ENCODE results near the gene ARCN1.

The ARCN1 gene

DNA sequence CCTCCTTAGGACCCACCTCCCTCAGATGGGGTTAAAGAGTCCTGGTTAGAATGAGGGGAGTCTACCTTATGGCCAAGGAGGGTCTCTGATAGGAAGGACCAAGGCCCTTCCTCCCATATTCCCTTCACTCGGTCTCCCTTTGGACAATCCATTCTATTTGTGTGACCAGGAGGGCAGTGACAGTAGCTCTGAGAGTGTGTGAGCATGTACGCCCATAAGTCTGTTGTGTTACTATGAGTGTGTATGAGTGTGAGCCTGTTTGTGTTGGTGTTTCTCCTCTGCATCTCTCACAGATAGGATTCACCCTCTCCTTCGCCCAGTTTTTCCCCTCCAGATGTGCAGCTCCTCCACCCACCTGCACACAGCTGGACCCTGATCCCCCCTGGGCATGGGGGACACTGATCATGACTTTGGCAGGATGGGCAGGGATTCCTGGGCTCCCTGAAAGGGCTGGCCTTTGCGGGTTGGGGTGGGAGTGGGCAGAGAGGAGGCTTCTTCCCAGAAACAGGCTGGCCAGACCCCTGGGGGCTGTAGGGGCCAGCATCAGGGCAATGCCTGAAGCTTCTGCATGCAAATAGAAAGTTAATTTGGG, 49.7 kb downstream of the ARCN1 start:
- DNase-seq, result no peak

DNA sequence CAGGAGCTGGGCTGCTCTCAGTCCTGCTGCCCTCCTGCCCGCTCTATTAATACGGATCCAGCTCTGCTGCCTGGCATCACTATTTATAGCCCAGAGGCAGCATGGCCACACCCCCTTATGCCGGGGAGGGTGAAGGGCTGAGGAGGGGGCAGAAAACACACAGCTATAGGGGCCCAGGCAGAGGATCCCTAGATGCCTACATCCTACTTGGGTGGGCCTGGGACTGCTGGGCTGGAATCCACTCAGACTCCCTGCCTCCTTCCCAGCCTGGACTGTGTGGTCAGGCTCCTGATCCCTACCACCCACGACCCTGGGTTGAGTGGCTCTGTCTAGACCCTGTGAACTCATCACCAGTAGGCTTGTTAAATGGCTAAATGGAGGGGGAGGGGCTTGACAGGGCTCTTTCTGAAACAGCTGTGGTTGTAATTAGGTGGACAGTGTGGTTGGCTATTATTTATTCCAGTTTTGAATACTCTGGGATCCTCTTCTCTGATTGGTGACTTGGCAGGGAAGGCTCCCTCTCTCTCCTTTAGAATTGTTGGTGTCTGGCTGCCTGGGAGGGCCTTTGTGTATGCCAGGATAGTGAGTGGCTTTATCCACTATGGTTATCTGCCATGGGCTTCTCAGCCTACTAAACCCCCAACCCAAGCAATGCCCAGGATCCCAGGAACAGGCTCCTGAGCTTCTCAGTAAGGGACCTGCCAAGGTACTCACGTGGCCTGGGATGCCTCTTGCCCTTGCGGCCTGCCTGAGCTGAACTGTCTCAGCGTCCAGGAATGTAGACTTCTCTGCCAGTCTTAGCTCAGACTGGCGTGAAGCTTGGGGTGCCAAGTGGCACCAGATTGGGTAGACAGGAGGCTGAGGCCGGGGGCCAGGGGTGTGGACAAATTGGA, 50.4 kb downstream of the ARCN1 start:
- no peak for DNase-seq

DNA sequence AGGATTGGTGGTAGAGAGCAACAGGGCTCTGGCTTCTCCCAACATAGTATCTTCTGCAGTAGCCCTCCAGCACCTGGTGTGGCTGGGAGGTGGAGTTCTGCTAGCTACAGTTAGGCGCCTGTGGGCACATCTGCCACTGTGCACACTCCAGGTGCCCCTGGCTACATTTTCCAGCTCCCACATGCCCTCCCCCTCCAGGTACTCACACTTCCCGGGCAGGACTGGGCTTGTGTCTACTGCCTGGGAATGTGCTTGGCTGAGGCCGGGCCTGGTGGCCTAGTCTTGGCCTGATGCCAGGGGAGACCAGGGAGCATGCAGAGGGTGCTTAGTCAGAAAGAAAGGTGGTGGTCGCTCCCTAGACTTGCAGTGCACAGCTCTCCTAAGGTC, 51.1 kb downstream of the ARCN1 start:
- no peak for DNase-seq

- DNase-seq, result no peak
Observed at GRCh38 chr11:118625036-118625690, 53.0 kb downstream of the ARCN1 start.

DNA sequence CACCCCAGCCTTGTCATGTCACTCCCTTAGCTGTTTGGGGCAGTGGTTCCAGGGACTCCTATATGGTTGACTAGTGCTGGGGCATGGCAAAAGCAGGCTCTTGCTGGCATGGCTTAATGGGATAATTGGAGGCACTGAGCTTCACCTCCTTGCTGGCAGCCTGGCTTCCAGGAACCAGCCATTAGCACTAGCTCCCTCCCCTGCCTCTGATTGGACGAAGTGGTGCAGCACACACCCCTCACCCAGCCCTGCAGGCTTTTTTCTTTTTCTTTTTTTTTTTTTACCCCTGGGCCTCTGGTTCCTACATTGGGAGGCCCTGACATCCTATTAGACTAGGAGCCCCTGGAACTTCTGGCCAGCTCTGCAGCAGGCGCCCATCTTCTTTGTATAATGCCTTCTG, 53.8 kb downstream of the ARCN1 start:
- no peak for DNase-seq

- DNase-seq, result no peak
Observed at GRCh38 chr11:118627566-118627965, 55.4 kb downstream of the ARCN1 start.

DNA sequence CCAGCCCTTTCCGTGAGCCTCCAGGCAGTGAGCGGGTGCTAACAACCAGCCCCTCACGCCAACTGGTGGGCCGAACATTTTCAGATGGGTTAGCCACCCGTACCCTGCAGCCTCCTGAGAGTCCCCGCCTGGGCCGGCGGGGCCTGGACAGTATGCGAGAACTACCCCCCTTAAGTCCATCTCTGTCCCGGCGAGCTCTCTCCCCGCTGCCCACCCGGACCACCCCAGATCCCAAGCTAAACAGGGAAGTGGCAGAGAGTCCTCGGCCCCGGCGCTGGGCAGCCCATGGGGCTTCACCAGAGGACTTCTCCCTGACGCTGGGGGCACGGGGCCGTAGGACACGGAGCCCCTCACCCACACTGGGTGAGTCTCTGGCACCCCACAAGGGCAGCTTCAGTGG, 55.8 kb downstream of the ARCN1 start:
- no peak for DNase-seq

- no peak for DNase-seq
Observed at GRCh38 chr11:118628432-118628831, 56.2 kb downstream of the ARCN1 start.

GRCh38 chr11:118628861-118629549, 56.8 kb downstream of the ARCN1 start:
- DNase-seq, result no peak

DNA sequence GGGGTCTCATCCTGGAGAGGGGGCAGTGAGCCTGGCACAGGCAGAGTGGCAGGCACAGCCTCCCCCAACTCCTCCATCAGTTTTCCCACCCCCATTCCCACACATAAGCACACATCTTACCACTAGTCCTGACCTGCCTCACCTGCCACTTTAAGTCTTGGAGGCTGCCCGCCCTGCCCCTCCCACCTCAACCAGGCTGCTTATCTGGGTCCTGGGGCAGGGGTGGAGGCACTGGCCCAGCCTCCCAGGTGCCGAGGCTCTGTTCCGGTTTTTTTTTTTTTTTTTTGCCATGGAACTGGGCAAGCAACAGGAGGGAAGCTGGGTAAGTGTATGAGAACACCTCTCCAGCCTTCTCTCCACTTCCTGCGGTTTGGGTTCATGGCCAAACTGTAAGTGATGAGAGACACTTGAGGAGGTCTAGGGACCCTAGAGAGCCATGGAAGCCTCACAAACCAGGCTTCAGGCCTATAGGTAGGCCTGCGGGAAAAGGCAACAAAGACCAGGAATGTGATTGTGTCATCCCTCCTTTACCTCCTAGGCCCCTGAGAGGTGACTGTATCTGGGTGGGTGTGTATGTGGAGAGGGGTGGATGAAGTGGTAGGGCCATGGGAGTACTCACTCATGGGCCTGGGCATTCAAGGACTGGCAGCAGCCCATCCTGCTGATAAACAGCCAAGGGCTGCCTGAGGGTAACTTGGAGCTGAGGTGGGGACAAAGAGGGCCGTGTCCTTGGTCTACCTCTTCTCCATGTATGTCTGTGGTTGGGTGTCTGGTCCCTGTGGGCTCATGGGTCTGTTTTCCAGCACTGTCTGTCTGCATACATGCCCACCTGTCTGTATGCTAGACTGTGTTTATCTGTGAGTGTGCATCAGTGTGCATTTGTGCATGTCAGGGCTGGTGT, 57.8 kb downstream of the ARCN1 start:
- no peak for DNase-seq

DNA sequence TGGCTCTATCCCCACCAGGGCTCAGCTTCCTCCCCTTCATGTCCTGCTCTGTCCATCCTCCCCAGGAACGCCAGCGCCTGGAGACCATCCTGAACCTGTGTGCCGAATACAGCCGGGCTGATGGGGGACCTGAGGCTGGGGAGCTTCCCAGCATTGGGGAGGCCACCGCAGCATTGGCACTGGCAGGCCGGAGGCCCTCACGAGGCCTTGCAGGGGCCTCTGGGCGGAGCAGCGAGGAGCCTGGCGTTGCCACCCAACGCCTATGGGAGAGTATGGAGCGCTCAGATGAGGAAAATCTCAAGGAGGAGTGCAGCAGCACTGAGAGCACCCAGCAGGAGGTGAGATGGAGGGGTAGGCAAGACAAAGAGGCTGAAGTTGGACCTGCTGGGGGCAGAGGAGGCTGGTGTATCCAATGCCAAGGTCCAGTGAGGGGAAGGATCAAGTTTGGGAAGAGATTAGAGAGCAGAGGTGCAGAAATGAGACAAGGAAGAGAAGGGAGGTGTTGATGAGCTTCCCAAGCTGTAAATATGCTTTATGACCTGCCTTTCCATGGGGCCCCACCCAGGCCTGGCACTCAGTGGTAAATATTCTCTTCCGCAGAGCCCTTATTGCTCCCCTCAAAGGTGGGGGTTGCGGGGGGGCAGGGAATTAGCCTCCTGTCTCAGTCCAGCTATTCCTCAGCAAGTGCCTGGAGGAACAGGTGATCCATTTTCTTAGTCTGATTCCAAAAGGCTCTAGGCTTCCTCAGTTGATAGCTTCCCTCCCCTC, 59.1 kb downstream of the ARCN1 start:
- no peak for DNase-seq

DNA sequence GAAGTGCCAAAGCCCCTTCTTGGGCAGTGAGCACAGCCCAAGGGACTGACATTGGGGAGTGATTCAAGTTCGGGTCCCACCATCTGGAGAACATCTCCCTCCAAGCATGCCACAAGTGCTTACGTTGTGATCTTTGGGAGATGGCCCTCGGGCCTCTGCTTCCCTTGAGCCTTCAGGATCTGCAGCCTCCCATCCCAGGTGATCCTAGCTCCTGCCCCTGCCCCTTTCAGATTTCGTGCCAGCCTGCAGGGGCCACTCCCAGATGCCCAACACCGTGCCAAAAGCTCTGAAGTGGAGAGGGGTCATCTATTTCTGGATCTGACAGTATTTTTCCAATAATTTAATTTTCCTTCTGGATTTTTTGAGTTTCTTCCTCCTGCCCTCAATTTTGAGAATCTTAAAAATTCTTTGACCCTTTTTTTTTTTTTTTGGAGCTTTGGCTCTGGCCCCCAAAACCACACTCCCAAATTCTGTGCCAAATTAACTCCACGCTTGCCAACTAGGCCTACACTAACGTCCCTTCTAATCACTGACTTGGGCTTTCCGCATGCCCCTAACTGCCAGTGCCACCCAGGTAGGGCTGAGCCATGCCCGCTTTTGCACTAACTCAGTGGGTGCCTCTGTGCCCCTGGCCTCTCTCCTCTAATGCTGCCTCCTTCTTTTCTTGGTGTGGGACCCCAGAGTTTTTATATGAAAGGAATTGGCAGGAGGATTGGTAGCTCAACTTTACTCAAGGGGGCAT, 60.5 kb downstream of the ARCN1 start:
- DNase-seq, result no peak

DNA sequence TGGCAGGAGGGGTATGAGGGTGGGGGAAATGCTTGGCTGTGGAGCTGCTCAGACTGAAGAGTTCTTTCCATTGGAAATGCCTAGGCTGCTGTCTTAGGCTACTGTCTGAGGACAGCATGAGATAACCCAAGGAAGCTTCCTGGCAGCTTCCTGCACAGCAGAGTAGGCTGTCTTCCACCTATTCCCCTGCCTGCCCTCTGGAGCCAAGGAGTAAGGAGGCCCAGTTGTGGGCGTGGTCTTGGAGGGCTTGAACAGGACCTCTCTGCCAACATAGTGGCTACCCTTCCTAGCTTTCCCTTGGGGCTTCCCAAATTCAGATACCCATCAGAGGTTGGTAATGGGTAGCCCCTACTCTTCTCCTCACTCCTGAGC, 61.1 kb downstream of the ARCN1 start:
- no peak for DNase-seq

DNA sequence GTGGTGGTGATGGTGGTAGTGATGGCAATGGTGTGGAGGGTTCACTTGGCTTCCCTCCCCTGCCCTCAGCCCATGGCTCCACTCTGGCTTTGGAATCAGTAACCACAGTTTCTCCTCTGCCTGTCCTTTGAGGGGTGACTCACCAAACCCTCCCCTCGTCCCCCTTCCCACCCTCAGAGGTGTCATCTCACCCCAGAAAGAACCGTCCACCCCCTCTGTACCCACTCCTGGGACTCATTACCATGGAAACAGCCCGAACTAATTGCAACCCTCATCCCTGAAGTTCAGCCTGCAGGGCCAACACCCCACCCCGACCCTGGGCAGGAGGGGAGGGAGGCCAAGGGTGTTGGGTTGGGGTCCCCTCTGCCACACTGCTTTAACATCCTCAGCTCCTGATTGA, 61.8 kb downstream of the ARCN1 start:
- DNase-seq, result no peak

DNA sequence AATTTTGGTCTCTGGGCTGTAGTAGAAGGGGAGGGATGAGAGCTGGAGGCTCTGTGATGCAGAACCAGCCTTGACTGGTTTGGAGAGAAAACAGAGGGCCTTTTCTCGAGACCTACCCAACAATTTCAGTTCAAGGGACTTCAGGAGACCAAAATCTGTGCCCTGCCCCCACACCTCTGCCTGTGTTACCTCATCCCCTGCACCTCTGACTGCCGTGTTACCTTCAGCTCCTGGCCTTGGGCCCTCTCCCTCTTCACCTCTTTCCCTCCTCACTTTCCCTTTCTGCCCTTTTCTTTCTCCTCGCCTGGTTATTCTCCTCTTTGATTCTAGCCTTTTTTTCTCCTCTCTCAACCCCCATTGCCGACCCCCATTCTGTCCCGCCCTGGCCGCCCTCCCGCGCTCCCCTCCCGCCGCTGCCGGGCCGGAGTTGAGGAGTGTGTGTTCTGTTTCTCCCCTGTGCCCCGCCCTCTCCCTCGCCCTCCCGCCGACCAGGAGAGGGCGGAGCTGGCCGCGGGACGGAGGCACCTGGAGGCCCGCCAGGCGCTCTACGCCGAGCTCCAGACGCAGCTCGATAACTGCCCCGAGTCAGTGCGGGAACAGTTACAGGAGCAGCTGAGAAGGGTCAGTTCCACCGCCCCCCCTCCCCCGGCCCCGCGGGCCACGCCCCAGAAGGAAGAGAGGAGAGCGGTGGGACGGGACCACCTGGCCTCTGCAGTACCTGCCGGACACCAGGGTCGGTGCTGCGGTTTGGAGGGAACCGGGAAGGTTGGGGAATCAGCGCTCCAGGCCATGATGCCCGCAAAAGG, 62.4 kb downstream of the ARCN1 start:
- peak; percentile 52 for DNase-seq

GRCh38 chr11:118635237-118635591, 63.0 kb downstream of the ARCN1 start:
- DNase-seq, result no peak

- DNase-seq, result no peak
Observed at GRCh38 chr11:118635642-118636041, 63.4 kb downstream of the ARCN1 start.

DNA sequence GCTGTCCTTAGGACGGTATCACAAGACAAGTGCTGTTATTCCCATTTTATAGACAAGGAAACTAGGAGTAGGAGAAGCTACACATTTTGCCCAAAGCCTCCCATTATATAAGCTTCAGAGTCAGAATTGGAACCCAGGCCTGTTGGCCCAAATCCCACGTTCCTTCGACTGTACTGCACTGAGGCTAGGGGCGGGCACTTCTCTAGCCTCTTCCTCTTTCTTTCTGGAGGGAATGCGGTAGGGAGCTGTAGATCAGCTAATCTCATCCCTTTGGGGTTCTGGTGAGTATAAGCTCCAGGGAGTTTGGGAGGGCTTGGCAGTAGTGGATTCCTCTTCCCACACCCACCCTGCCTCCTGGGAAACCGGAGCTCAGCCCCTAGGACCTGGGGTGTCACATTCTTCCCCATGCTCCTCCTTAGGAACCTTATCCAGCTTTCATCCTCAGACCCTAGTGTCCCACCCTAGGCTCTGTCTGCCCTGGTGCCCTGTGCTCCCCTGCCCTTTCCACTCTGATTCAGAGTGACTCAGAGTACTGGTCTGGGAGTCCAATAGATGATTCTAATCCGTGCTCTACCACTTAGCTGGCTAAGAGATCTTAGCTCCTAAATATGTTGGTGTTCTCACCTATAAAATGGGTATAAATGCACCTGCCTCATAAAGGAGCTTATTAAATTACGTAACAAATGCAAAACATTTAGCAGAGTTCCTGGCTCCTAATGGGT, 64.5 kb downstream of the ARCN1 start:
- no peak for DNase-seq

- DNase-seq, result no peak
Observed at GRCh38 chr11:118638726-118639125, 66.5 kb downstream of the ARCN1 start.

Data from CD4-positive, alpha-beta T cell treated with Interleukin-6 for 4 hours (primary cell).